BJ (cell line): ENCODE data around the gene ARHGAP4. TPM values are rescaled to one million over a fixed set of nuclear protein-coding genes. Genes with fewer than 3 reads are reported as not detected.

Experiments
- CTCF ChIA-PET: fragments of 350-600 bp; formaldehyde crosslinking; extraction: SDS; loops from one replicate; lab custom pipeline; 2021; ENCODE audit warnings: antibody characterized with exemption, inconsistent platforms; lab: Yijun Ruan, JAX
- POLR2A ChIA-PET: fragments of 300-600 bp; sonication (Branson Sonifier 250); formaldehyde crosslinking; extraction: SDS; loops from one replicate; lab custom pipeline; 2021; ENCODE audit warnings: antibody characterized with exemption; lab: Charles Lee
- DNase-seq: peaks from one replicate; pipeline ENCODE4 v3.0.0-alpha.2; 2011; ENCODE audit warnings: low read depth
- H3K27me3 ChIP-seq: 2 replicates; pipeline ENCODE4 v1.6.0; 2011; ENCODE audit warnings: low read length; ENCODE audit not compliant: control insufficient read depth, insufficient read depth
- H3K36me3 ChIP-seq: 2 replicates; pipeline ENCODE4 v1.5.1; 2011; ENCODE audit warnings: low read length; ENCODE audit not compliant: control insufficient read depth, insufficient read depth
- H3K4me3 ChIP-seq: 2 replicates; pipeline ENCODE4 v1.5.1; 2011; ENCODE audit warnings: low read depth, mild to moderate bottlenecking, control low read depth, low read length
- polyA plus RNA-seq: library from polyadenylated mRNA; depleted of rRNA; stranded (reverse); fragments of >200 nt; gene quantifications from 2 replicates; pipeline ENCODE4 v1.2.3, GENCODE V29; 2011
- TF ChIP-seq, protein P1 (sequence below): IDR thresholded peaks from 2 replicates; pipeline ENCODE4 v1.5.1; 2011; ENCODE audit warnings: low read depth, mild to moderate bottlenecking, control low read depth, inconsistent platforms, low read length, moderate library complexity; ENCODE audit not compliant: insufficient read depth

The ARHGAP4 gene
- polyA plus RNA-seq, 1 experiment, result 0.82 TPM

DNA sequence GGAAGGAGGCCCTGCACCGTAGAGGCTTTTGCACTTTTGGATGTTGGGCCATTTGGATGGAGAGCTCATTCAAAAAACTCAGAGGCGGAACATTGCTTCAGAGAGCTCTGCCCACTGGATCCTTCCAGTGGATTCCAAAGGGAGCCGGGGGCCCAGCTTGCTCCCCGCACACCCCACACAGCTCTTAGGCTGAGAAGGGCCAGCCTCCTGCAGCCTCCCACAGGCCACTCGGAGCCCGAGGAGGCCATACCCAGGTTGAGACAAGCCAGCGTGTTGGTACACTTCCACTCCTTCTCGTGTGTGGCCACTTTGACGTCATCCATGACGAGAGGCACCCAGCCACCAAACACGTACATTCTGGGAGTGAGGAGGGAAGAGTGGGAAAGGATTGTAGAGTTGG, 35.2 kb upstream of the ARHGAP4 start:
- no peak overlapping the region for H3K4me3 ChIP-seq
- CTCF ChIA-PET, result interaction anchor here (0.9 kb wide), 1 partner anchor 8 kb away, joined by 3 read pairs; no protein-coding TSS in a partner anchor
- TF ChIP-seq, protein P1, sequence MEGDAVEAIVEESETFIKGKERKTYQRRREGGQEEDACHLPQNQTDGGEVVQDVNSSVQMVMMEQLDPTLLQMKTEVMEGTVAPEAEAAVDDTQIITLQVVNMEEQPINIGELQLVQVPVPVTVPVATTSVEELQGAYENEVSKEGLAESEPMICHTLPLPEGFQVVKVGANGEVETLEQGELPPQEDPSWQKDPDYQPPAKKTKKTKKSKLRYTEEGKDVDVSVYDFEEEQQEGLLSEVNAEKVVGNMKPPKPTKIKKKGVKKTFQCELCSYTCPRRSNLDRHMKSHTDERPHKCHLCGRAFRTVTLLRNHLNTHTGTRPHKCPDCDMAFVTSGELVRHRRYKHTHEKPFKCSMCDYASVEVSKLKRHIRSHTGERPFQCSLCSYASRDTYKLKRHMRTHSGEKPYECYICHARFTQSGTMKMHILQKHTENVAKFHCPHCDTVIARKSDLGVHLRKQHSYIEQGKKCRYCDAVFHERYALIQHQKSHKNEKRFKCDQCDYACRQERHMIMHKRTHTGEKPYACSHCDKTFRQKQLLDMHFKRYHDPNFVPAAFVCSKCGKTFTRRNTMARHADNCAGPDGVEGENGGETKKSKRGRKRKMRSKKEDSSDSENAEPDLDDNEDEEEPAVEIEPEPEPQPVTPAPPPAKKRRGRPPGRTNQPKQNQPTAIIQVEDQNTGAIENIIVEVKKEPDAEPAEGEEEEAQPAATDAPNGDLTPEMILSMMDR, result no peak
- POLR2A ChIA-PET, result no interaction called here
- H3K27me3 ChIP-seq, result no peaks in the 10 kb centered on the region
- DNase-seq, result no peak
- peaks cover 34% of the 10 kb centered on the region for H3K36me3 ChIP-seq

DNA sequence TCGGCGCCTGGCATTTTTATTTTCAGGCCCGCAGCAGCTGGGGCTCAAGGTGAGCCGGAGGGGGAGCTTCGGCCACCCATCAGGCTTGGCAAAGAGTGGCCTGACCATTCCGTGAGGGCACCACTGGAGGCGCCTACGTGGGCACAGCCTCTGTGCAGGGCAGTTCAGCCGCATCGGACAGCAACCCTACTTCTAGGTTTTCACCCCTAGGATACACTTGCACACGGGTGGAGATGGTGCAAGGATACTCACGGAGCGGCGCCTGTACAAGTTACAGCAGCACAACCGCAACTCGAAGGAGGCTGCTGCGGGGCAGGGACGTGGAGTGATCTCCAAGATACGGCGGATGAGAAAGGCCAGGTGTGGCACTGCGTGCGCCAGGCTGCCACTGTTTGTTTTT, 34.7 kb upstream of the ARHGAP4 start:
- ChIA-PET CTCF (interaction anchor here (0.9 kb wide), 1 partner anchor 9 kb away, joined by 3 read pairs; no protein-coding TSS in a partner anchor), POLR2A (no interaction called here)
- DNase-seq, result no peak
- Histone ChIP-seq H3K27me3 (no peaks in the 10 kb centered on the region), H3K4me3 (no peak overlapping the region), H3K36me3 (peaks cover 36% of the 10 kb centered on the region)
- TF ChIP-seq, protein P1, result no peak

DNA sequence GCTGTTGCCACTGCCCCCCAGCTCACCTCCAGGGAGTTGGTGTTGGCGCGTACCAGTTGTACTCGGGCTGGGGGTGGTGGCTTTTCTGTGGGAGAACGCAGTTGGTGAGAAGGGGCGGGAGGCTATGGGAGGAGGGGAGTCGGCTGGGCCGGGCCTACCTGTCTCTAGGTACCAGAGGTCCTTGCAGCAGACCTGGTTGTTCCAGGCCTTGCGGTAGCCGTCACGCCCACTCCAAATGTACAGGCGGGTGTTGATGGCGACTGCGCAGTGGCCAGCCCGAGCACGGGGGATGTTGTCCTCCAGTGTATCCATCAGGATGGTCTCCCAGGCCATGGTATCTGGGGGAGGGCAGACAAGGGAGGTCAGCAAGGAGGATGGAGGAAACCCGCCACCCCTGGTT, 34.0 kb upstream of the ARHGAP4 start:
- CTCF ChIA-PET, result interaction anchor here (0.8 kb wide), 1 partner anchor 9 kb away, joined by 5 read pairs; no protein-coding TSS in a partner anchor
- POLR2A ChIA-PET, result no interaction called here
- H3K4me3 ChIP-seq, result no peak overlapping the region

DNA sequence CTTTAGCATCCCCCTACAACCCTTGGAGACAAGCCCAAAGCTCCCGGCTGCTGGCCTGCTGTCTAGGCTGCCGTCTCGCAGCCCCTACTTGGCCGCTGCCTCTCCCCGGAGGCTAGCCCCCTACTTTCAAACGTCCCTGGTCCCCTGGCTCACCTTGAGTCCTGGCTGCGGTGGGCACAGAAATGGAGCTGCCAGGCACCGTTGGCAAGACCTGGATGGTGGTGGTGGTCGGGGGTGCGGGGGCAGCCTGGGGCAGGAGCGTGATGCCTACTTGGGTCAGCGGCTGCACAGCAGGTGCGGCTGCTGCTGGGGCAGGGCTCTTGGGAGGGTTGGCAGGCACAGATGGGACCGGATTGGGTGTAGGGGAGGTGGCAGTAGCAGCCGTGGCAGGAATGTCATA, 33.6 kb upstream of the ARHGAP4 start:
- DNase-seq, result no peak
- Histone ChIP-seq H3K27me3 (no peaks in the 10 kb centered on the region), H3K4me3 (no peak overlapping the region), H3K36me3 (peaks cover 37% of the 10 kb centered on the region)
- ChIA-PET CTCF (interaction anchor here (0.8 kb wide), 1 partner anchor 9 kb away, joined by 5 read pairs; no protein-coding TSS in a partner anchor), POLR2A (no interaction called here)
- TF ChIP-seq, protein P1, result no peak

More for the DNA sequence above, 34.0 kb upstream of the ARHGAP4 start:
- no peaks in the 10 kb centered on the region for H3K27me3 ChIP-seq
- no peak for DNase-seq
- peaks cover 36% of the 10 kb centered on the region for H3K36me3 ChIP-seq
- TF ChIP-seq, protein P1, result no peak

DNA sequence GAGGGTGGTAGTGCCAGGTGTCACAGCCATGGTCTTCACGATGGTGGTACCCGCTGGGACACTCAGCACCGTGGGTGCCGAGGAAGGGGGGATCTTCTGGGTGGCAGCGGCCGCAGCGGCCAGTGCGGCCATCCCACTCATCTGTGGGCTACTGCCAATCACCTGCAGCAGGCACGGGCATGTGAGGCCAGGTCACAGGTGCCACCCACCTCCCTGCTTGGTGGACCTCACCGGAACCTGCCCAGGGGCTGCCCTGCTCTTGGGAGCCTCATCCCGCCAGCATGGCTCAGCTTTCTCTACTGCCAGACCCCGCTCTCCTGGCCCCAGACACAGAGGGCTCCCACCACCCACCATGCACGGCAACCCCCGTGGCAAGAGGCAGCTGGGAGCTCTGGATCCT, 32.5 kb upstream of the ARHGAP4 start:
- peaks cover 34% of the 10 kb centered on the region for H3K36me3 ChIP-seq
- POLR2A ChIA-PET, result no interaction called here
- no peak for DNase-seq
- no peak overlapping the region for H3K4me3 ChIP-seq
- H3K27me3 ChIP-seq, result no peaks in the 10 kb centered on the region
- CTCF ChIA-PET, result interaction anchor here (1.4 kb wide), 1 partner anchor 12 kb away, joined by 7 read pairs; no protein-coding TSS in a partner anchor
- TF ChIP-seq, protein P1, result no peak
